ENCODE data around the gene CEACAM19. TPM values are rescaled to one million over a fixed set of nuclear protein-coding genes. Genes with fewer than 3 reads are reported as not detected.

Gene CEACAM19
- total RNA-seq, 2 experiments from 2014 or later: 0.23 to 0.34 TPM

- Mint-ChIP-seq H3K4me1 (ENCODE audit: low read depth) (peaks cover 16% of the 10 kb centered on the region), H3K9me3 (ENCODE audit: insufficient read depth) (no peaks in the 10 kb centered on the region), H3K36me3 (ENCODE audit: low read depth) (no peaks in the 10 kb centered on the region), H3K27me3 (ENCODE audit: low read depth) (peaks cover 1% of the 10 kb centered on the region), H3K4me3 (no peak overlapping the region), H3K27ac (no peak overlapping the region)
- no peak for ATAC-seq
- ChIA-PET CTCF (interaction anchor here (0.7 to 3.0 kb wide), 2 partner anchors 8 to 41 kb away, joined by 3 to 32 read pairs; no protein-coding TSS in a partner anchor), POLR2A (interaction anchor here (1.2 kb wide), 1 partner anchor 41 kb away, joined by 7 read pairs; no protein-coding TSS in a partner anchor)
- no peak for DNase-seq
These were observed 58.3 kb downstream of the CEACAM19 start for GRCh38 chr19:44729516-44730033.

GRCh38 chr19:44731081-44731480 is 59.8 kb downstream of the CEACAM19 start:
- CTCF ChIA-PET: interaction anchor here (2.9 to 4.2 kb wide), 2 partner anchors 8 to 40 kb away, joined by 18 read pairs; no protein-coding TSS in a partner anchor

GRCh38 chr19:44731622-44732021 is 60.3 kb downstream of the CEACAM19 start:
- ChIA-PET POLR2A (no interaction called here), CTCF (interaction anchor here (2.9 to 4.2 kb wide), 2 partner anchors 9 to 39 kb away, joined by 18 read pairs; no protein-coding TSS in a partner anchor)
- DNase-seq: no peak
- Mint-ChIP-seq H3K4me3 (no peak overlapping the region), H3K9me3 (ENCODE audit: insufficient read depth) (no peaks in the 10 kb centered on the region), H3K4me1 (ENCODE audit: low read depth) (peaks cover 7% of the 10 kb centered on the region), H3K27ac (no peak overlapping the region), H3K27me3 (ENCODE audit: low read depth) (peaks cover 7% of the 10 kb centered on the region), H3K36me3 (ENCODE audit: low read depth) (no peaks in the 10 kb centered on the region)
- ATAC-seq: no peak

More at GRCh38 chr19:44731081-44731480, 59.8 kb downstream of the CEACAM19 start:
- Mint-ChIP-seq H3K4me3 (no peak overlapping the region), H3K9me3 (ENCODE audit: insufficient read depth) (no peaks in the 10 kb centered on the region), H3K27me3 (ENCODE audit: low read depth) (peaks cover 7% of the 10 kb centered on the region), H3K27ac (no peak overlapping the region), H3K36me3 (ENCODE audit: low read depth) (no peaks in the 10 kb centered on the region), H3K4me1 (ENCODE audit: low read depth) (peaks cover 9% of the 10 kb centered on the region)
- ATAC-seq (no peak), DNase-seq (no peak)
- POLR2A ChIA-PET: no interaction called here

- ATAC-seq: no peak
- ChIA-PET POLR2A (no interaction called here), CTCF (interaction anchor here (1.2 to 4.2 kb wide), 3 partner anchors 9 to 113 kb away, joined by 3 to 18 read pairs (median 18); partner anchors contain the start of gene NECTIN2)
- H3K4me3 Mint-ChIP-seq: no peak overlapping the region
- H3K4me1 Mint-ChIP-seq (ENCODE audit: low read depth): peaks cover 10% of the 10 kb centered on the region
- no peak for DNase-seq
- no peaks in the 10 kb centered on the region for H3K9me3 Mint-ChIP-seq (ENCODE audit: insufficient read depth)
- H3K27me3 Mint-ChIP-seq (ENCODE audit: low read depth): peaks cover 7% of the 10 kb centered on the region
- no peak overlapping the region for H3K27ac Mint-ChIP-seq
- no peaks in the 10 kb centered on the region for H3K36me3 Mint-ChIP-seq (ENCODE audit: low read depth)
These were observed 61.1 kb downstream of the CEACAM19 start for GRCh38 chr19:44732235-44733014.

Small RNA genes lying within 50 kb of the gene (microRNA-seq; reads per million reads assigned to microRNA genes)
- not detected for gene MIR4531

Other genes with a start within 250 kb of the CEACAM19 start
- 1 to 10 TPM; 2.2 TPM for gene ZNF229, start 223.0 kb upstream of the CEACAM19 start, total RNA-seq
- gene ZNF180, start 171.0 kb upstream of the CEACAM19 start, total RNA-seq: 10 to 100 TPM; 12.1 to 12.5 TPM
- not detected for gene CEACAM20, start 141.8 kb upstream of the CEACAM19 start, total RNA-seq
- gene IGSF23, start 57.9 kb upstream of the CEACAM19 start, total RNA-seq: not detected
- gene PVR, start 27.6 kb upstream of the CEACAM19 start, total RNA-seq: 1 to 10 TPM; 4.6 to 5.2 TPM
- gene CEACAM16, start 27.7 kb downstream of the CEACAM19 start, total RNA-seq: not detected
- 10 to 100 TPM; 22.4 to 25.1 TPM for gene BCL3, start 77.2 kb downstream of the CEACAM19 start, total RNA-seq
- not detected for gene CBLC, start 106.4 kb downstream of the CEACAM19 start, total RNA-seq
- not detected for gene BCAM, start 137.6 kb downstream of the CEACAM19 start, total RNA-seq
- under 1 TPM; 0.26 to 0.31 TPM for gene NECTIN2, start 174.8 kb downstream of the CEACAM19 start, total RNA-seq
- 10 to 100 TPM; 84.5 to 88.4 TPM for gene TOMM40, start 219.8 kb downstream of the CEACAM19 start, total RNA-seq
- gene APOE, start 234.3 kb downstream of the CEACAM19 start, total RNA-seq: under 1 TPM; 0.68 to 0.89 TPM
- not detected for gene APOC1, start 243.1 kb downstream of the CEACAM19 start, total RNA-seq

All from activated CD8-positive, alpha-beta T cell treated with anti-CD3 and anti-CD28 coated beads, Interleukin-2, amount 10 ng/mL, durations not matched to agents 7 days and 5 days (primary cell).